ENCODE results near the gene APLNR.

DNA sequence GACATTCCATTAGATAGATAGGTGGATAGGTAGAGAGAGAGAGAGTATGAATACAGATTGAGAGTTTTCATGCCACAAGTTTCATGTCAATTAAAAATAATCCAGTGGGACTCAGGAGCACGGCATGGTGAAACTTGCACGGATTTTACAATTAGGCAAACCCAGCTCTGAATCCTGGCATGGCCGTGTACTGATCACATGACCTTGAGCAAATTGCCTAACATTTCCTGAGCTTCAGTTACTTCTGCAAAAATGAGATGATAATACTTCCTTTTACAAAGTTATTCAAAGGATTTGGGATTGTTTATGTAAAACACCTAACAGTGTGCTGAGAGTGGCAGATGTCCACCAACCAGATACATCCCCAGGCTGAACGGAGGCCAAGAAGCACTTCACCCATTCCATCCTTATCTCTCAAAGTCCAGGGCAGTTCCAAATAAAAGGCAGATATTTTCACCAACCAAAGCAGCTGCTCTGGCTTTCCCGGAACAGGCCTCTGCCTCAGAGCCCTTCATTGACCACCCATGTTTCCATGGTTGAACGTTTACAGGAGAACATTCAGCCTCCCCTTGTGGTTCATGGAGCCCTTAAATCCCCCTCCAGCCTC is 17.9 kb downstream of the APLNR start:
- TF ChIP-seq, protein P1, sequence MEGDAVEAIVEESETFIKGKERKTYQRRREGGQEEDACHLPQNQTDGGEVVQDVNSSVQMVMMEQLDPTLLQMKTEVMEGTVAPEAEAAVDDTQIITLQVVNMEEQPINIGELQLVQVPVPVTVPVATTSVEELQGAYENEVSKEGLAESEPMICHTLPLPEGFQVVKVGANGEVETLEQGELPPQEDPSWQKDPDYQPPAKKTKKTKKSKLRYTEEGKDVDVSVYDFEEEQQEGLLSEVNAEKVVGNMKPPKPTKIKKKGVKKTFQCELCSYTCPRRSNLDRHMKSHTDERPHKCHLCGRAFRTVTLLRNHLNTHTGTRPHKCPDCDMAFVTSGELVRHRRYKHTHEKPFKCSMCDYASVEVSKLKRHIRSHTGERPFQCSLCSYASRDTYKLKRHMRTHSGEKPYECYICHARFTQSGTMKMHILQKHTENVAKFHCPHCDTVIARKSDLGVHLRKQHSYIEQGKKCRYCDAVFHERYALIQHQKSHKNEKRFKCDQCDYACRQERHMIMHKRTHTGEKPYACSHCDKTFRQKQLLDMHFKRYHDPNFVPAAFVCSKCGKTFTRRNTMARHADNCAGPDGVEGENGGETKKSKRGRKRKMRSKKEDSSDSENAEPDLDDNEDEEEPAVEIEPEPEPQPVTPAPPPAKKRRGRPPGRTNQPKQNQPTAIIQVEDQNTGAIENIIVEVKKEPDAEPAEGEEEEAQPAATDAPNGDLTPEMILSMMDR (IDR thresholded peaks at IDR 0.05; ENCODE audit: low read length), result no peak
- TF ChIP-seq EZH2 (IDR thresholded peaks at IDR 0.05; ENCODE audit: borderline replicate concordance, low read length), result no peak
